WTC11 (cell line): ENCODE measurements around the gene SYNCRIP. TPM values are rescaled to one million over a fixed set of nuclear protein-coding genes. Genes with fewer than 3 reads are reported as not detected.
A peak's percentile ranks its signal among the peaks of the same experiment; 100 is the strongest.

Source experiments
- ATAC-seq: fragments of 200-7000 bp; cut with Tn5 transposase; 2 replicates; pipeline ENCODE4 v1.10.0; 2021; ENCODE audit warnings: mild to moderate bottlenecking, moderate library complexity
- CTCF ChIA-PET: fragments of 300-600 bp; sonication (Branson Sonifier 250); formaldehyde crosslinking; loops from one replicate; lab custom pipeline; 2021; ENCODE audit warnings: antibody characterized with exemption; lab: Charles Lee
- POLR2A ChIA-PET: fragments of 350-600 bp; sonication (Branson Sonifier 250); formaldehyde crosslinking; loops from one replicate; lab custom pipeline; 2021; ENCODE audit warnings: antibody characterized with exemption; lab: Charles Lee
- DNase-seq: peaks from one replicate; pipeline ENCODE4 v3.0.0; 2021; ENCODE audit warnings: low spot score
- H3K27ac Mint-ChIP-seq: 2 replicates; pipeline ENCODE4 v1.8.0; 2021; ENCODE audit warnings: mixed read lengths
- H3K27me3 Mint-ChIP-seq: 2 replicates; pipeline ENCODE4 v1.8.0; 2021; ENCODE audit warnings: low read depth, mild to moderate bottlenecking, moderate library complexity, mixed read lengths
- H3K36me3 Mint-ChIP-seq: 2 replicates; pipeline ENCODE4 v1.8.0; 2021; ENCODE audit warnings: mixed read lengths
- H3K4me1 Mint-ChIP-seq: 2 replicates; pipeline ENCODE4 v1.8.0; 2022; ENCODE audit warnings: mixed read lengths
- H3K4me3 Mint-ChIP-seq: 2 replicates; pipeline ENCODE4 v1.8.0; 2021; ENCODE audit warnings: mild to moderate bottlenecking, moderate library complexity, mixed read lengths
- H3K9me3 Mint-ChIP-seq: 2 replicates; pipeline ENCODE4 v1.8.0; 2021; ENCODE audit warnings: mixed read lengths
- ATF1 ChIP-seq: sonication (generic); formaldehyde crosslinking; IDR thresholded peaks from 2 replicates; pipeline ENCODE4 v1.8.1; 2023; ENCODE audit warnings: mild to moderate bottlenecking, moderate library complexity, missing genetic modification reagents
- FOXK1 ChIP-seq: sonication (generic); formaldehyde crosslinking; IDR thresholded peaks from 2 replicates; pipeline ENCODE4 v1.8.0; 2022; ENCODE audit warnings: mild to moderate bottlenecking, moderate library complexity, missing genetic modification reagents
- HMGXB4 ChIP-seq: sonication (generic); formaldehyde crosslinking; IDR thresholded peaks from 2 replicates; pipeline ENCODE4 v1.8.1; 2023; ENCODE audit warnings: mild to moderate bottlenecking, moderate library complexity, missing genetic modification reagents
- MLX ChIP-seq: sonication (generic); formaldehyde crosslinking; IDR thresholded peaks from 2 replicates; pipeline ENCODE4 v1.8.1; 2023; ENCODE audit warnings: mild to moderate bottlenecking, missing genetic modification reagents, moderate library complexity
- NFATC4 ChIP-seq: fragments of 250-450 bp; sonication (Bioruptor Pico); IDR thresholded peaks from 2 replicates; pipeline ENCODE4 v1.9.0; 2021; ENCODE audit warnings: mild to moderate bottlenecking
- NR3C1 ChIP-seq: sonication (generic); formaldehyde crosslinking; conservative IDR thresholded peaks from 2 replicates; pipeline ENCODE4 v1.8.1; 2023; ENCODE audit warnings: low read depth, mild to moderate bottlenecking, missing genetic modification reagents
- PRRX2 ChIP-seq: fragments of 250-450 bp; sonication (Bioruptor Pico); IDR thresholded peaks from 2 replicates; pipeline ENCODE4 v1.8.0; 2021; ENCODE audit warnings: mild to moderate bottlenecking
- SOX15 ChIP-seq: fragments of 250-450 bp; sonication (Bioruptor Pico); IDR thresholded peaks from 2 replicates; pipeline ENCODE4 v1.9.0; 2021; ENCODE audit warnings: mild to moderate bottlenecking
- TEAD4 ChIP-seq: sonication (generic); formaldehyde crosslinking; IDR thresholded peaks from 2 replicates; pipeline ENCODE4 v1.8.0; 2022; ENCODE audit warnings: mild to moderate bottlenecking, missing genetic modification reagents
- TP53 ChIP-seq: sonication (generic); formaldehyde crosslinking; IDR thresholded peaks from 2 replicates; pipeline ENCODE4 v1.8.1; 2023; ENCODE audit warnings: mild to moderate bottlenecking, missing genetic modification reagents
- ZBTB21 ChIP-seq: sonication (generic); formaldehyde crosslinking; IDR thresholded peaks from 2 replicates; pipeline ENCODE4 v1.8.1; 2023; ENCODE audit warnings: mild to moderate bottlenecking, missing genetic modification reagents, borderline replicate concordance
- ZNF121 ChIP-seq: sonication (generic); formaldehyde crosslinking; IDR thresholded peaks from 2 replicates; pipeline ENCODE4 v1.8.0; 2023; ENCODE audit warnings: missing genetic modification reagents
- ZNF219 ChIP-seq: sonication (generic); formaldehyde crosslinking; IDR thresholded peaks from 2 replicates; pipeline ENCODE4 v1.8.0; 2023; ENCODE audit warnings: missing genetic modification reagents, mild to moderate bottlenecking, borderline replicate concordance
- ZNF232 ChIP-seq: sonication (generic); formaldehyde crosslinking; IDR thresholded peaks from 2 replicates; pipeline ENCODE4 v1.8.0; 2022; ENCODE audit warnings: mild to moderate bottlenecking, missing genetic modification reagents
- ZNF281 ChIP-seq: sonication (generic); formaldehyde crosslinking; IDR thresholded peaks from 2 replicates; pipeline ENCODE4 v1.8.0; 2023; ENCODE audit warnings: mild to moderate bottlenecking, missing genetic modification reagents
- ZNF416 ChIP-seq: fragments of 250-450 bp; sonication (Bioruptor Pico); IDR thresholded peaks from 2 replicates; pipeline ENCODE4 v1.9.0; 2021; ENCODE audit warnings: mild to moderate bottlenecking, inconsistent platforms
- ZNF532 ChIP-seq: fragments of 250-450 bp; sonication (Bioruptor Pico); IDR thresholded peaks from 2 replicates; pipeline ENCODE4 v1.9.0; 2021; ENCODE audit warnings: mild to moderate bottlenecking, borderline replicate concordance
- ZSCAN18 ChIP-seq: fragments of 250-450 bp; sonication (Bioruptor Pico); IDR thresholded peaks from 2 replicates; pipeline ENCODE4 v2.1.2; 2022; ENCODE audit warnings: mild to moderate bottlenecking, moderate library complexity
- total RNA-seq: library from RNA; stranded (reverse); gene quantifications from 3 replicates; pipeline ENCODE4 v1.2.3, GENCODE V29; 2021
- TF ChIP-seq, protein P1 (sequence below): sonication (generic); formaldehyde crosslinking; IDR thresholded peaks from 2 replicates; pipeline ENCODE4 v1.8.1; 2022; ENCODE audit warnings: mild to moderate bottlenecking, moderate library complexity, missing genetic modification reagents
- TF ChIP-seq, protein P2 (sequence below): sonication (generic); formaldehyde crosslinking; IDR thresholded peaks from 2 replicates; pipeline ENCODE4 v1.8.0; 2022; ENCODE audit warnings: mild to moderate bottlenecking, missing genetic modification reagents

SYNCRIP gene
- total RNA-seq, 1 experiment from 2014 or later: 150 TPM

DNA sequence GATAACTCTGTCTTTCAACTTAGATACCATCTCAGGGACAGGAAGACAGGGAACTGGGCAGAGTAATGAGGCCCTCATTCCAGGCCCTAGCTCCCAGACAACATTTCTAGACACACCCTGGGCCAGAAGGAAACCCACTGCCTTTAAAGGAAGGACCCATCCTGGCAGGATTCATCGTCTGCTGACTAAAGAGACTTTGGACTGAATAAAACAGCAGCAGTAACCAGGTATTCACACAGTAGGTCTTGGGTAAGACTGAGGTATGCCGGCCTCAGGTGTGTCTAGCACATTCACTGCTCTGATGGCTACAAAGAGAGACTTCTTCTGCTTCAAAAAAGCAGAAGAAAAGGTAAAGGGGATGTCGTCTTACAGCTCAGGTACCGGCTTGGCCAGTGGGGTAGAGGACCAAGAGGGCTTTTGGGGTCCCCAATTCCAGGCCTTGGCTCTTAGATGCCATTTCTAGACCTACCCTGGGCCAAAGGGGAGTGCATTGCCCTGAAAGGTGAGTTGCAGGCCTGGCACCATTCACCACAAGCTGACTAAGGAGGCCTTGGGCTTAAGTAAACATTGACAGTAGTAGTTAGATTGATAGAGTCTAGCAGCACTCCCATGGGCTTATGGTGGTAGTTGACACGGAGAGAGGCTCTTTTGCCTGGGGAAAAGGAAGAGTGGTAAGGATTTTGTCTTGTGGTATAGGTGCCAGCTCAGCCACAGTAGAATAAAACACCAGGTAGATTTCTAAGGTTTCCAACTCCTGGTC is 62.4 kb downstream of the SYNCRIP start (continued):
- TF ChIP-seq ZSCAN18 (CRISPR knock-in tag) (no peak), ZNF121 (CRISPR knock-in tag) (no peak)

DNA sequence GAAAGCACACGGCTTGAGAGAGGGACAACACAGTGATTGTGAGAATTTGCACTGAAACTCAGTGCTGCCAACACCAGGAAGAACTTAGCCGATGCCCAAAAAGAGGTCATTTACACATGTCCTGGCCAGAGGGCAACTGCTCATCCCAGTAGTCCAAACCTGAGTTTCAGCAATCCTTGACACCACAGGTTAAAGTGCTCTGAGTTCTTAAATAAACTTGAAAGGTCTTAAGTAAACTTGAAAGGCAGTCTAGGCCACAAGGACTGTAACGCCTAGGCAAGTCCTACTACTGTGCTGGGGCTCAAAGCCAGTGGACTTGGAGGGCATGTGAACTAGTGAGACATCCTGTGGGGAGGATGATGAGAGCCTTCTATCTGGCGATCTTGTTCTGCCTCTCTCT is 63.1 kb downstream of the SYNCRIP start:
- H3K36me3 Mint-ChIP-seq: peaks cover 34% of the 10 kb centered on the region
- ATAC-seq: peak; percentile 48
- H3K4me3 Mint-ChIP-seq: no peak overlapping the region

More for the DNA sequence above, 63.1 kb downstream of the SYNCRIP start:
- POLR2A ChIA-PET: no interaction called here
- Mint-ChIP-seq H3K9me3 (peaks cover 36% of the 10 kb centered on the region), H3K27me3 (no peaks in the 10 kb centered on the region), H3K4me1 (peaks cover 18% of the 10 kb centered on the region), H3K27ac (peak overlapping the region; percentile 34; the same call in 1 of the 2 replicates)
- no peak for TF ChIP-seq NFATC4 (CRISPR knock-in tag)
- no peak for TF ChIP-seq ATF1 (CRISPR knock-in tag)
- TF ChIP-seq FOXK1 (CRISPR knock-in tag): no peak
- TF ChIP-seq ZNF532 (CRISPR knock-in tag): no peak
- no peak for TF ChIP-seq TP53 (CRISPR knock-in tag)
- no peak for TF ChIP-seq ZNF232 (CRISPR knock-in tag)
- no peak for TF ChIP-seq TEAD4 (CRISPR knock-in tag)
- TF ChIP-seq, protein P1, sequence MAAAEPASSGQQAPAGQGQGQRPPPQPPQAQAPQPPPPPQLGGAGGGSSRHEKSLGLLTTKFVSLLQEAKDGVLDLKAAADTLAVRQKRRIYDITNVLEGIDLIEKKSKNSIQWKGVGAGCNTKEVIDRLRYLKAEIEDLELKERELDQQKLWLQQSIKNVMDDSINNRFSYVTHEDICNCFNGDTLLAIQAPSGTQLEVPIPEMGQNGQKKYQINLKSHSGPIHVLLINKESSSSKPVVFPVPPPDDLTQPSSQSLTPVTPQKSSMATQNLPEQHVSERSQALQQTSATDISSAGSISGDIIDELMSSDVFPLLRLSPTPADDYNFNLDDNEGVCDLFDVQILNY (CRISPR knock-in tag): no peak
- TF ChIP-seq, protein P2, sequence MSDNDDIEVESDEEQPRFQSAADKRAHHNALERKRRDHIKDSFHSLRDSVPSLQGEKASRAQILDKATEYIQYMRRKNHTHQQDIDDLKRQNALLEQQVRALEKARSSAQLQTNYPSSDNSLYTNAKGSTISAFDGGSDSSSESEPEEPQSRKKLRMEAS: no peak
- TF ChIP-seq ZNF281 (CRISPR knock-in tag): no peak
- TF ChIP-seq ZNF416 (CRISPR knock-in tag): no peak
- no peak for TF ChIP-seq MLX (CRISPR knock-in tag)
- no peak for TF ChIP-seq ZNF219 (CRISPR knock-in tag)
- TF ChIP-seq HMGXB4 (CRISPR knock-in tag): no peak
- no peak for TF ChIP-seq ZNF121 (CRISPR knock-in tag)
- TF ChIP-seq ZBTB21 (CRISPR knock-in tag): no peak
- no peak for TF ChIP-seq PRRX2
- no peak for TF ChIP-seq SOX15 (CRISPR knock-in tag)
- no peak for TF ChIP-seq NR3C1
- CTCF ChIA-PET: no interaction called here
- no peak for DNase-seq
